HG03565 (cell line): ENCODE results near the gene RPS6KA3.

Experiments used
- ATAC-seq: cut with Tn5 transposase; IDR thresholded peaks from one replicate; pipeline ENCODE4 v1.9.1; 2021; ENCODE audit warnings: mild to moderate bottlenecking, moderate library complexity; ENCODE audit not compliant: unreplicated experiment

The RPS6KA3 gene

GRCh38 chrX:20111271-20111670 is 155.4 kb downstream of the RPS6KA3 start:
- ATAC-seq, result no peak

GRCh38 chrX:20101934-20102581 is 164.7 kb downstream of the RPS6KA3 start:
- ATAC-seq, result no peak
